H9 (cell line): ENCODE measurements around the gene STK11. TPM values are rescaled to one million over a fixed set of nuclear protein-coding genes. Genes with fewer than 3 reads are reported as not detected.

Experiments used
- DNase-seq: peaks from one replicate; pipeline ENCODE4 v3.0.0-alpha.2; 2017
- H2AFZ ChIP-seq: one replicate; pipeline ENCODE4 v1.6.1; 2013; ENCODE audit warnings: mild to moderate bottlenecking, low read length, control low read depth, moderate library complexity
- H2AK5ac ChIP-seq: 2 replicates; pipeline ENCODE4 v1.6.1; 2013; ENCODE audit warnings: low read length, control low read depth, mixed read lengths; ENCODE audit not compliant: insufficient read length
- H2BK120ac ChIP-seq: one replicate; pipeline ENCODE4 v1.6.1; 2013; ENCODE audit warnings: low read depth, mild to moderate bottlenecking, low read length, control low read depth, inconsistent platforms; ENCODE audit not compliant: poor library complexity, severe bottlenecking
- H2BK12ac ChIP-seq: 2 replicates; pipeline ENCODE4 v1.6.1; 2013; ENCODE audit warnings: low read length, control low read depth, mixed read lengths, low read depth; ENCODE audit not compliant: insufficient read length
- H2BK15ac ChIP-seq: 2 replicates; pipeline ENCODE4 v1.6.1; 2013; ENCODE audit warnings: low read depth, low read length, control low read depth
- H2BK20ac ChIP-seq: one replicate; pipeline ENCODE4 v1.6.1; 2013; ENCODE audit warnings: low read depth, mild to moderate bottlenecking, low read length, control low read depth, inconsistent platforms; ENCODE audit not compliant: poor library complexity, severe bottlenecking
- H2BK5ac ChIP-seq: 2 replicates; pipeline ENCODE4 v1.6.1; 2013; ENCODE audit warnings: low read length, control low read depth, mixed read lengths; ENCODE audit not compliant: insufficient read length
- H3K14ac ChIP-seq: 2 replicates; pipeline ENCODE4 v1.6.1; 2013; ENCODE audit warnings: low read length, control low read depth; ENCODE audit not compliant: insufficient read depth
- H3K18ac ChIP-seq: 2 replicates; pipeline ENCODE4 v1.6.1; 2013; ENCODE audit warnings: low read depth, mild to moderate bottlenecking, mixed read lengths, low read length, control low read depth; ENCODE audit not compliant: insufficient read length
- H3K23ac ChIP-seq: 2 replicates; pipeline ENCODE4 v1.6.1; 2013; ENCODE audit warnings: low read length, control low read depth, mixed read lengths, low read depth; ENCODE audit not compliant: insufficient read length
- H3K23me2 ChIP-seq: 2 replicates; pipeline ENCODE4 v1.6.1; 2013; ENCODE audit warnings: low read depth, mild to moderate bottlenecking, mixed read lengths, low read length, control low read depth; ENCODE audit not compliant: insufficient read length, poor library complexity, severe bottlenecking
- H3K27ac ChIP-seq: 2 replicates; pipeline ENCODE4 v1.5.1; 2013; ENCODE audit warnings: low read length, control low read depth, mixed read lengths, low read depth; ENCODE audit not compliant: insufficient read length
- H3K27me3 ChIP-seq: 2 replicates; pipeline ENCODE4 v1.6.1; 2013; ENCODE audit warnings: low read length, control low read depth, inconsistent platforms; ENCODE audit not compliant: insufficient read depth
- H3K4ac ChIP-seq: 2 replicates; pipeline ENCODE4 v1.6.1; 2013; ENCODE audit warnings: low read depth, mild to moderate bottlenecking, control low read depth, inconsistent platforms, low read length, moderate library complexity
- H3K4me1 ChIP-seq: 2 replicates; pipeline ENCODE4 v1.6.1; 2013; ENCODE audit warnings: low read length, control low read depth, inconsistent platforms; ENCODE audit not compliant: insufficient read depth
- H3K4me2 ChIP-seq: 2 replicates; pipeline ENCODE4 v1.6.1; 2013; ENCODE audit warnings: low read length, control low read depth, mixed read lengths; ENCODE audit not compliant: insufficient read length, insufficient read depth
- H3K56ac ChIP-seq: 2 replicates; pipeline ENCODE4 v1.6.1; 2013; ENCODE audit warnings: low read depth, mild to moderate bottlenecking, mixed read lengths, low read length, control low read depth; ENCODE audit not compliant: insufficient read length
- H3K79me1 ChIP-seq: 2 replicates; pipeline ENCODE4 v1.6.1; 2013; ENCODE audit warnings: low read depth, mild to moderate bottlenecking, moderate library complexity, low read length, control low read depth, inconsistent platforms; ENCODE audit not compliant: insufficient read depth, poor library complexity, severe bottlenecking
- H3K79me2 ChIP-seq: 2 replicates; pipeline ENCODE4 v1.6.1; 2013; ENCODE audit warnings: low read length, control low read depth, inconsistent platforms; ENCODE audit not compliant: insufficient read depth
- H3K9ac ChIP-seq: 2 replicates; pipeline ENCODE4 v1.6.1; 2013; ENCODE audit warnings: low read length, control low read depth, mixed read lengths; ENCODE audit not compliant: insufficient read length; ENCODE audit errors: extremely low read depth
- H3K9me3 ChIP-seq: one replicate; pipeline ENCODE4 v1.6.1; 2013; ENCODE audit warnings: low read depth, low read length, inconsistent platforms; ENCODE audit not compliant: control insufficient read depth
- H3T11ph ChIP-seq: one replicate; pipeline ENCODE4 v1.6.1; 2013; ENCODE audit warnings: mild to moderate bottlenecking, low read length, control low read depth, inconsistent platforms
- H4K20me1 ChIP-seq: one replicate; pipeline ENCODE4 v1.6.1; 2013; ENCODE audit not compliant: control insufficient read depth, insufficient read length, insufficient read depth
- H4K5ac ChIP-seq: 2 replicates; pipeline ENCODE4 v1.6.1; 2013; ENCODE audit warnings: low read depth, mild to moderate bottlenecking, mixed read lengths, low read length, control low read depth; ENCODE audit not compliant: insufficient read length
- H4K8ac ChIP-seq: replicated peaks from 2 replicates; pipeline ENCODE4 v1.6.1; 2013; ENCODE audit warnings: low read length, control low read depth, mixed read lengths, low read depth; ENCODE audit not compliant: insufficient read length
- H4K91ac ChIP-seq: 2 replicates; pipeline ENCODE4 v1.6.1; 2013; ENCODE audit warnings: low read depth, mild to moderate bottlenecking, moderate library complexity, mixed read lengths, low read length, control low read depth; ENCODE audit not compliant: insufficient read length
- H3K27ac Mint-ChIP-seq, 3 experiments: 2 replicates in 2 of 3; 3 replicates in 1 of 3; pipeline ENCODE4 v1.8.0; 2020 to 2021; ENCODE audit warnings: mixed read lengths in 3 of 3, mild to moderate bottlenecking in 1 of 3, moderate library complexity in 1 of 3
- H3K27me3 Mint-ChIP-seq: 2 replicates; pipeline ENCODE4 v1.8.0; 2021; ENCODE audit warnings: low read depth, mild to moderate bottlenecking, moderate library complexity, mixed read lengths
- H3K36me3 Mint-ChIP-seq, 3 experiments: 2 replicates in 2 of 3; 3 replicates in 1 of 3; pipeline ENCODE4 v1.8.0; 2020 to 2021; ENCODE audit warnings: low read depth in 3 of 3, mixed read lengths in 3 of 3; ENCODE audit not compliant: insufficient read depth in 1 of 3
- H3K4me1 Mint-ChIP-seq, 2 experiments: 2 replicates each; pipeline ENCODE4 v1.8.0; 2020; ENCODE audit warnings: mixed read lengths in 2 of 2
- H3K4me3 Mint-ChIP-seq, 2 experiments: 2 replicates in 1 of 2; 3 replicates in 1 of 2; pipeline ENCODE4 v1.8.0; 2020 to 2021; ENCODE audit warnings: mild to moderate bottlenecking in 2 of 2, mixed read lengths in 2 of 2, moderate library complexity in 1 of 2
- H3K9me3 Mint-ChIP-seq, 2 experiments: 2 replicates in 1 of 2; 3 replicates in 1 of 2; pipeline ENCODE4 v1.8.0; 2020; ENCODE audit warnings: mild to moderate bottlenecking in 2 of 2, mixed read lengths in 2 of 2, moderate library complexity in 1 of 2
- WGBS: extraction: QIAGEN DNeasy Blood & Tissue Kit; methylation state at CpG from one replicate; pipeline ENCODE4 v1.1.7; 2013; ENCODE audit warnings: missing lambda C conversion rate, low lambda C conversion rate, mixed read lengths; ENCODE audit not compliant: insufficient read length; ENCODE audit errors: extremely low coverage; 5-methylcytosine and 5-hydroxymethylcytosine counted together
- total RNA-seq: library from RNA; stranded (reverse); gene quantifications from 2 replicates; pipeline ENCODE4 v1.2.1, GENCODE V29; 2021
- TF ChIP-seq, protein P1 (sequence below): fragments of 200-600 bp; sonication (generic); conservative IDR thresholded peaks from 3 replicates; pipeline ENCODE4 v1.8.0; 2021; ENCODE audit warnings: antibody characterized with exemption, mild to moderate bottlenecking

STK11 gene
- total RNA-seq, 1 experiment from 2014 or later: 74.3 TPM

DNA sequence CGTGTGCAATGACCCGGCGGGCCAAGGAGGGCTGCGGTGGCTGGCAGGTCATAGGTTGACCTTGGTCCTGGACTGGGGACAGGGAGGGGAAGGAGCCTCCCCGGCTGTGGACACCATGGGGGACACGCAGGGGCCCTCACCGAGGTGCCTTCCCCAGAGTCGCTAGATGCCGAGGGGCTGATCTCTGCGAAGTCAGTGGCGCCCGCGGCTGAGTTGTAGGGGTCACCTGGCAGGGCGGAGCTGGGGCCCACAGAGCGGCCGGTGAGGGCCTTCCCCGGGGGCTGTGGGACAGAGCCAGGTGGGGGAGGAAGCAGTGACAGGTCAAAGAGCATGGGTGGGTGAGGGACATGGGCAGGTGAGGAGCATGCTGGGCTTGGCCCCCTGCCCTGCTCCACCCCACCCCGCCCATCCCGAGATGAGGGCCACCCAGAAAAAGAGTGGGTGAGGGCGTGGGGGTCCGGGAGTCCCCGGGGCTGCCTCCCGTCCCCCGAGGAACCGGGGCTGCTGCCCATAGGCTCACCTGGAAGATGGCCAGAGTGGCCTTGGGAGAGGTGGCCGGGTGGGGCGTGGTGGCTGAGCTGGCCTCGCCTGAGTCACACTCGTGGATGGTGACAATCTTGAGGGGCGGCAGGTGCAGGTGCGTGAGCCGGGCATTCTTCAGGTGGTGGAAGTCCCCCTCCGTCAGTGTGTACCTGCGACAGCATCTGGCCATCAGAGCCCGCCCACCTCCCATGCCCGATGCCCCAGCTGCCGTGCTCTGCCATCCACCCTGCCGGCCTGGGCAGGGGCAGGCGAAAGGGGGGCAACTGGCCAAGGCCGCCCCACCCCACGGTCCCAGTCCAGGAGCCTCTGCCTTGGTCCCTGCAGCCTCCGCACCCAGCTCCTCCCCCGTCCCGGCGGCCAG lies 28.7 kb downstream of the STK11 start:
- Histone ChIP-seq H2AFZ (no peak overlapping the region), H3K9me3 (no peaks in the 10 kb centered on the region), H3K23ac (no peak overlapping the region), H2BK5ac (no peak overlapping the region), H4K20me1 (no peaks in the 10 kb centered on the region), H3K27me3 (no peaks in the 10 kb centered on the region), H3K4ac (no peak overlapping the region), H2BK15ac (no peak overlapping the region), H3K4me2 (no peak overlapping the region), H3K79me2 (no peaks in the 10 kb centered on the region), H2BK12ac (no peak overlapping the region), H3K27ac (no peak overlapping the region), H4K5ac (no peak overlapping the region), H3K9ac (no peak overlapping the region), H3T11ph (no peak overlapping the region), H4K8ac (no peak overlapping the region), H3K4me1 (no peaks in the 10 kb centered on the region), H3K18ac (no peak overlapping the region), H2BK20ac (no peak overlapping the region), H3K79me1 (no peaks in the 10 kb centered on the region), H3K23me2 (peaks cover 8% of the 10 kb centered on the region), H2AK5ac (no peak overlapping the region), H3K14ac (no peak overlapping the region), H2BK120ac (no peak overlapping the region), H4K91ac (no peak overlapping the region), H3K56ac (no peak overlapping the region)
- Mint-ChIP-seq H3K4me1 (peaks cover 8 to 12% of the 10 kb centered on the region in 2 experiments), H3K27ac (no peak overlapping the region), H3K36me3 (peaks cover 0 to 30% (median 19%) of the 10 kb centered on the region in 3 experiments; a peak in 5 of 7 replicates), H3K27me3 (peaks cover 1% of the 10 kb centered on the region; the same call in 1 of the 2 replicates), H3K9me3 (no peaks in the 10 kb centered on the region), H3K4me3 (no peak overlapping the region)
- TF ChIP-seq, protein P1, sequence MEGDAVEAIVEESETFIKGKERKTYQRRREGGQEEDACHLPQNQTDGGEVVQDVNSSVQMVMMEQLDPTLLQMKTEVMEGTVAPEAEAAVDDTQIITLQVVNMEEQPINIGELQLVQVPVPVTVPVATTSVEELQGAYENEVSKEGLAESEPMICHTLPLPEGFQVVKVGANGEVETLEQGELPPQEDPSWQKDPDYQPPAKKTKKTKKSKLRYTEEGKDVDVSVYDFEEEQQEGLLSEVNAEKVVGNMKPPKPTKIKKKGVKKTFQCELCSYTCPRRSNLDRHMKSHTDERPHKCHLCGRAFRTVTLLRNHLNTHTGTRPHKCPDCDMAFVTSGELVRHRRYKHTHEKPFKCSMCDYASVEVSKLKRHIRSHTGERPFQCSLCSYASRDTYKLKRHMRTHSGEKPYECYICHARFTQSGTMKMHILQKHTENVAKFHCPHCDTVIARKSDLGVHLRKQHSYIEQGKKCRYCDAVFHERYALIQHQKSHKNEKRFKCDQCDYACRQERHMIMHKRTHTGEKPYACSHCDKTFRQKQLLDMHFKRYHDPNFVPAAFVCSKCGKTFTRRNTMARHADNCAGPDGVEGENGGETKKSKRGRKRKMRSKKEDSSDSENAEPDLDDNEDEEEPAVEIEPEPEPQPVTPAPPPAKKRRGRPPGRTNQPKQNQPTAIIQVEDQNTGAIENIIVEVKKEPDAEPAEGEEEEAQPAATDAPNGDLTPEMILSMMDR: no peak
- no CpG with 5 or more reads among the region's 45 CpGs for WGBS
- DNase-seq: no peak
